Measurements from ENCODE around the gene PARL. TPM values are rescaled to one million over a fixed set of nuclear protein-coding genes. Genes with fewer than 3 reads are reported as not detected.

PARL gene
- total and polyA plus RNA-seq, 9 donors = 32.7 to 65.0 (median 55.6) TPM

DNA sequence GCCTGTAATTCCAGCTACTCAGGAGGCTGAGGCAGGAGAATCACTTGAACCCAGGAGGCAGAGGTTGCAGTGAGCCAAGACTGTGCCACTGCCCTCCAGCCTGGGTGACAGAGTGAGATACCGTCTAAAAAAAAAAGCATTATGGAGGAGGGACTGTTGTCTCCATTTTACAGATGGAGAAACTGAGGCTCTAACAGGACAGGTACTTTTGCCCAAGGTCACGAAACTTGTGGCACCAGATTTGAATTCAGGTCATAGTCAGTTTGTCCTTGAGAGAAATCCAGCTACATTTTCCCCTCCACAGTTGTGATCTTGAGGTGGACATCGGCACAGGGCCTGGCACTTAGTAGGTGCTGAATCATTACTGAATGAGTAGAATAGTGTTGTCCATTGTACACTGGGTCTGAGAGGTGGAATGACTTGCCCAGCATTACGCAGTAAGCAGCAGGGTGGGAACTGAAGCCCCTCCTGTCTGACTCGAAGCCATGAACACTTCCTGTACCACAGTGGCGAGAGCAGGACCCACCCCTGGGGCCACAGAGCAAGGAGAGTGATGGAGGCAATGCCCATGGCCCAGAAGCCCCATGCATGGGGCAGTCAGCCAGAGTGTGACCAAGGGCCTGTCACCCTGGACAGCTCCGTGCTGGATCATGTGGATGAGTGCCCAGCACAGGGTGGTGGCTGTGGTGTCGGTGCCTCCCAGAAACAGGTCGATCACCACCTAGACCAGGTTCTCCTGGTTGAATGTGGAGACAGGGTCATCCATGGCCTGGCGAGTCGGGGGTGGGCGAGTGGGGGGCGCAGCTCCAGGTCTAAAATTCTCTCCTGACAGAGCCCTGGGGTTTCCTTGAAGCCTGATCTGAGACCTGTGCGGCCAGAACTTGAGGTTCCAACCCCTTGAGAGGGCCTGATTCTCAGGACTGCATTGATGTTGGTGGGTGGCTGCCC lies 20.4 kb upstream of the PARL start:
- TF ChIP-seq CTCF (IDR thresholded peaks at IDR 0.05) (no peak), POLR2A (IDR thresholded peaks at IDR 0.05) (no peak), EP300 (IDR thresholded peaks at IDR 0.05) (no peak)
- Histone ChIP-seq H3K27ac (no peak overlapping the region), H3K36me3 (no peaks in the 10 kb centered on the region), H3K27me3 (no peaks in the 10 kb centered on the region), H3K4me3 (no peak overlapping the region), H3K9me3 (no peaks in the 10 kb centered on the region), H3K4me1 (ENCODE audit: insufficient read depth) (no peaks in the 10 kb centered on the region)
- no peak for DNase-seq
- 81 to 82% (median 81%) methylated on average over 14 of the region's 14 CpGs for WGBS, 3 donors
- intact Hi-C loops (cut with DNase I) = loop anchor here in 1 of 4 donors (10.0 kb wide), 1 partner anchor 100 kb away; no protein-coding TSS in a partner anchor

GRCh38 chr3:183898028-183898431 lies 13.3 kb upstream of the PARL start:
- Histone ChIP-seq H3K9me3 (no peaks in the 10 kb centered on the region), H3K36me3 (no peaks in the 10 kb centered on the region), H3K27ac (no peak overlapping the region), H3K27me3 (no peaks in the 10 kb centered on the region), H3K4me1 (ENCODE audit: insufficient read depth) (no peaks in the 10 kb centered on the region), H3K4me3 (no peak overlapping the region)
- WGBS, 3 donors = 60 to 68% (median 62%) methylated on average over 11 of the region's 11 CpGs
- intact Hi-C loops (cut with DNase I) = loop anchor here in 3 of 4 donors (5.0 to 10.0 kb wide), 4 partner anchors 119 to 357 kb away; partner anchors contain the start of genes ABCC5 (in 2 of the 3), ALG3 (in 2 of the 3) and EEF1AKMT4 (in 2 of the 3)
- TF ChIP-seq CTCF (IDR thresholded peaks at IDR 0.05) (no peak), EP300 (IDR thresholded peaks at IDR 0.05) (no peak), POLR2A (IDR thresholded peaks at IDR 0.05) (no peak)
- no peak for DNase-seq

GRCh38 chr3:183897606-183898005 lies 12.9 kb upstream of the PARL start:
- Histone ChIP-seq H3K9me3 (no peaks in the 10 kb centered on the region), H3K4me3 (no peak overlapping the region), H3K27me3 (no peaks in the 10 kb centered on the region), H3K4me1 (ENCODE audit: insufficient read depth) (no peaks in the 10 kb centered on the region), H3K36me3 (no peaks in the 10 kb centered on the region), H3K27ac (no peak overlapping the region)
- WGBS, 3 donors = 82 to 93% (median 86%) methylated on average over 4 of the region's 4 CpGs
- TF ChIP-seq POLR2A (IDR thresholded peaks at IDR 0.05) (no peak), EP300 (IDR thresholded peaks at IDR 0.05) (no peak), CTCF (IDR thresholded peaks at IDR 0.05) (no peak)
- DNase-seq = no peak
- intact Hi-C loops (cut with DNase I) = loop anchor here in 3 of 4 donors (5.0 to 10.0 kb wide), 4 partner anchors 120 to 357 kb away; partner anchors contain the start of genes ABCC5 (in 2 of the 3), ALG3 (in 2 of the 3) and EEF1AKMT4 (in 2 of the 3)

DNA sequence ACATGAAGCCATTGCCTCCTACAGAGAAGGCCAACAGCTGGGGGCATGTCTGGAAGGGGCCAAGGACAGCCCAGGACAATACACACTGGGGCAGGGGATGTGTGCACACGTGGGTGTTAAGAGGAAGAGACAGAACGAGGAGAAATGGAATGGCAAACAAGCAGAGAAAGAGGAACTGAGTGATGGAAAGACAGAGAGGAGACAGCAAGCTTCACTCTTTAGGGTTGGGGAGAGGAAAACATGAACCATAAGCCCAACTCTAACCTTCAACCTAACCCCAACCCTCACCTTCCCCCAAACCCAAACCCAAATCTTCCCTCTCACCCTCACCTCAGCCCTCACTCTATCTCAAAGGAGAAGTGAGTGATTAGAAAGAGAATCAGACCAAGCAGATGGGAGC lies 11.9 kb upstream of the PARL start:
- Histone ChIP-seq H3K9me3 (no peaks in the 10 kb centered on the region), H3K36me3 (no peaks in the 10 kb centered on the region), H3K27ac (no peak overlapping the region), H3K4me1 (ENCODE audit: insufficient read depth) (no peaks in the 10 kb centered on the region), H3K4me3 (no peak overlapping the region), H3K27me3 (no peaks in the 10 kb centered on the region)
- TF ChIP-seq CTCF (IDR thresholded peaks at IDR 0.05) = no peak
- no peak for TF ChIP-seq EP300 (IDR thresholded peaks at IDR 0.05)
- no peak for TF ChIP-seq POLR2A (IDR thresholded peaks at IDR 0.05)
- intact Hi-C loops (cut with DNase I) = loop anchor here in 3 of 4 donors (5.0 to 10.0 kb wide), 4 partner anchors 121 to 358 kb away; partner anchors contain the start of genes ABCC5 (in 2 of the 3), ALG3 (in 2 of the 3) and EEF1AKMT4 (in 2 of the 3)
- 36 to 38% (median 37%) methylated on average over 2 of the region's 2 CpGs for WGBS, 3 donors
- no peak for DNase-seq
